Astrocyte of the hippocampus (primary cell): ENCODE results near the gene SPTLC2.
A peak's percentile ranks its signal among the peaks of the same experiment; 100 is the strongest.
"Not testable (repeated sequence)": the region's sequence is repeated elsewhere in the genome, so short reads cannot be mapped to it uniquely, and the experiment has no call there.

Source experiments
- DNase-seq: peaks from one replicate; pipeline ENCODE4 v3.0.0; 2011; ENCODE audit warnings: low read depth, low spot score

The SPTLC2 gene

DNA sequence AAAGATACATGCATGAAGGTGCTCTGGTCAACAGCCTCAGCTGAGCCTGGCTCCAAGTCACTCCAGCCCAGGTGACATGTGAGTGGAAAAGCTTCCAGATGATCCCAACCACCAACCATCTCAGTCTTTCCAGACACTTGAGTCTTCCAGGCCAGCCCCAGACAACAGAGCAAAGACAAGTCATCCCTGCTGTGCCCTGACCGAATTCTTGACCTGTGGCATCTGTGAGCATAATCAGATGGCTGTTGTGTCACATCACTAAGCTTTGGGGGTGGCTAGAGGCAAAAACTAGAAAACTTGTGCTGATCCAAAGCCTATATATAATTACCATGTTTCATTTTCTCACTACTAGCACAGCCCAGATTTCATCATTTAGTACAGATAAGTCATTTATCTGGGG lies 67.0 kb downstream of the SPTLC2 start:
- DNase-seq, result no peak

DNA sequence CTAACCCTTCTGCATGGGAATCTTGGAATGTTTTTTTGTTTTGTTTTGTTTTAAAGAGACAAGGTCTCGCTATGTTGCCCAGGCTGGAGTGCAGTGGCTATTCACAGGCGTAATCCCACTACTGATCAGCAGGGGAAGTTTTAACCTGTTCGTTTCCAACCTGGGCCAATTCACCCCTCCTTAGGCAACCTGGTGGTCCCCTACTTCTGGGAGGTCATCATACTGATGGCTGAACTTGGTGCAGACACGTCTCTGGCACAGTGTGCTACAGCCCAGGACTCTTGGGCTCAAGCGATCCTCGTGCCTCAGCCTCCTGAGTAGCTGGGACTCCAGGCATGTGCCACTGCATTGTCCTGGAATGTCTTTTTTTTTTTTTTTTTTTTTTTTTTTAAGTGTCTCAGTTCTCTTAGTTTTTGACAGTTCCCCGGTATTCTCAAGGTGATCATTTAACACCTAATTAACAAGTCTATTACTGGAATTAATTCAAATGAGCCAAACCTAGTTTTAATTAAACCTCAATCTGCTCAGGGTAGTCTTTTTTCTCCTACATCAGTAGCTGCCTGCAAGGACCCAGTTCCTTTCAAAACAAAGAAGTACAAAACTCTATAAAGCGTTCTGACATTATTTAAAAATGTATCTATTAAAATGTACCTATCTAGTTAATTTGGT lies 68.8 kb downstream of the SPTLC2 start:
- DNase-seq, result no peak

DNA sequence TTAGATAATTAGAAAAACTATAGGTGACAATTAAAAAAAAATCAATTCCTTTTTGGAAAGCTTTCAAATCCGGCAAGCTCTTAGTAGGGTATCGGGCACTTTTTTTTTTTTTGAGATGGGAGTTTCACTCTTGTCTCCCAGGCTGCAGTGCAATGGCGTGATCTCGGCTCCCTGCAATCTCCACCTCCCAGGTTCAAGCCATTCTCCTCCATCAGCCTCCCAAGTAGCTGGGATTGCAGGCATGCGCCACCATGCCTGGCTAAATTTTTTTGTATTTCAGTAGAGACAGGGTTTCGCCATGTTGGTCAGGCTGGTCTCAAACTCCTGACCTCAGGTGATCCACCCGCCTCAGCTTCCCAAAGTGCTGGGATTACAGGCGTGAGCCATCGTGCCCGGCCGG lies 71.3 kb downstream of the SPTLC2 start:
- not testable (repeated sequence) for DNase-seq

DNA sequence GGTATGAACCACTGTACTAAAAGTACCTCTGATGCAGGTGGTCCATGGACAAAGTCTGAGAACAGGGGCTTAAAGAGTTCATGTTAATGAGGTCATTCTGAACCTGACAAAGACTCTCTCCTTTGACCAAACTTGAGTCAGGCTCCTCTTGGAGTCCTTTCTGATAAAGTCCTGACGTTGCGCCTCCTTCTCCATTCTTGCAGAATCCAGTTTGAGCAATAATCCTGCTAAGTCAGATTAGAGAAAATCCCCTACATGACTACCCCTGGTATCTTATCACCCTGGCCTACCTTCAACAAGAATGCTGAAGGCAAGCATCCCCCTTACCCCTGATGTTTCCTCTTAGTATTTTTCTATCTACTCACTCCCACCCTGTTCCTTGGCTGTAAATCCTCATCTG lies 71.9 kb downstream of the SPTLC2 start:
- no peak for DNase-seq

DNA sequence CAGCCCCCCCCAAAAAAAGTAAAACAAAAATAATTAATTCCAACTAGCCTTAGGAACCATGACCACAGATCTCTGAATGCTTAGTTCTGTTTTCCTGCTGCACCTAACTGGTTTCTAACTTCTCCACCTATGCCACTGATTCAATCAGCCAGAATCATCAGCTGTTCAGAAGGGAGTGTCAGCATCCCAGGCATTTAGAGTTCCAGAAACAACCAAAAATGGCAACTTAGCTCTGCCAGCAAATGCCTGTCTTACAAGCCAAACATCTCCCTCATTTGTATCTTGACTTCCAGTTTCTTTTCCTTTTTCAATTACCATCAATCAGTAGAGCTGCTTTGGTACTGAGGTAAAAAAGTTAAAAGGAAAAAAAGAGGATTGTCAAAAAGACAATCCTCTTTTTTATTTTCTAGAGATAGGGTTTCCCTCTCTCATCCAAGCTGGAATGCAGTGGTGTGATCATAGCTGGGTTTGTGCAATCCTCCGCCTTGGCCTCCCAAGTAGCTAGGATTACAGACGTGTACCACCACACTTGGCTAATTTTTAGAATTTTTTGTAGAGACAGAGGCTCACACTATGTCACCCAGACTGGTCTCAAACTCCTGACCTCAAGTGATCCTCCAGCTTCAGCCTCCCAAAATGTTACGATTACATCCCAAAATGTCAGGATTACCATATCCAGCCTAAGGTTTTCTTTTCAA lies 72.7 kb downstream of the SPTLC2 start:
- DNase-seq, result peak; percentile 21

DNA sequence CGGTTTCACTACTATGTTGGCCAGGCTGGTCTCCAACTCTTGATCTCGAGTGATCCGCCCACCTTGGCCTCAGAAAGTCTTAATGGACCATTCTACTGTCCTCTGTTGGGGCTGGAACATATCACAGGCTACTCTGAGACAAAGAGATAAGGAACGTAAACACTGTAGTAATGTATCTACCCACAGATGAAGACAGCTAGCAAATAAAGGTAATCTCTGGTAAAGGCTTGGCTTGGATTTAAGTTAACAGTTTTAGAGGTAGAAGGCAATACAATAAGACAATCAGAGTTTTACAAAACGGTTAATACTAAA lies 73.2 kb downstream of the SPTLC2 start:
- DNase-seq, result peak; percentile 8

DNA sequence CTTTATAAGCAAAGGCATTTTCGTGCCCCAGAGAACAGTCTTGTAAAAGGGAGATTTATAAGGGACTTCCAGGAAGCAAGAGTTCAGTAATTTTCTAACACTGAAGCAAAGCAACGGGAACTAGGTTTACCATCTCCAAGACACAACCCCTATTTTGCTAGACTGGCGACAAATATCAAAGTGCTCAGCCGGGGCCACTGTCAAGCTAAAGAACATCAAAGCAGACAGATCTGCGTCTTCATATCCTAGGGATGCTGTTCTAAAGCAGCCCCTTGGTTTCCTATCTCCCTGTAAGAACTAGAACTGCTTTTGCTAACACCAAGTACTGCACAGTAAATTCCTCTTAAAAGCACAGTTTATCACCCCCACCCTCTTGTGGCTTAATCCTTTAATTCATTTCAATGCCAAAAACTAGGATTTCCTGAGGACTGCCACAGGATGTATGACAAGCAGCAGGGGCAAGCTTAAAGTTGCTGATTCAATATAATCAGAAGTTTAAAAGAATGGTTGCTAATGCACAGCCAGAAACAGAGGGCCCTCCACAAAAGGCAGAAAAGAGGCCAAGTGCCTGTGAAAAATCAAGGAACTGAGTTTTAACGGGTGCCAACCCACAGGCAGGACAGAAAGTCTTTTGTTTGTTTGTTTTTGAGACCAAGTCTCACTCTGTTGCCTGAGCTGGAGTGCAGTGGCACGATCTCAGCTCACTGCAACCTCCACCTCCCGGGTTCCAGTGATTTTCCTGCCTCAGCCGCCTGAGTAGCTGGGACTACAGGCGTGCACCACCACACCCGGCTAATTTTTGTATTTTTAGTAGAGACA lies 73.8 kb downstream of the SPTLC2 start:
- peak; percentile 67 for DNase-seq

DNA sequence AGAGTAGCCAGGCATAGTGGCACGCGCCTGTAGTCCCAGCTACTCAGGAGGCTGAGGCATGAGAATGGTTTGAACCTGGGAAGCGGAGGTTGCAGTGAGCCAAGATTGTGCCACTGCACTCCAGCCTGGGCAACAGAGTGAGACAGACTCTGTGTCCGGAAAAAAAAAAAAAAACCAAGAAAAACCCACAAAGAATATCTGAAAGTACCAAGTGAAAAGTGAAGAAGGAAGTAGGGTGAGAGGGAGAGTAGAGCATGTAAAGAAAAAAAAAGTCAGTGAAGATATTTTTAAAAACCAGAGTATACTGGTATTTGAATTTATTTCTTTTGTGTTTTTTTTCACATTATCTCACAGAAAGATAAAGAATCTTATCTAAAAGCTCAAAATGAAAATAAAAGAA lies 74.5 kb downstream of the SPTLC2 start:
- DNase-seq, result no peak

DNA sequence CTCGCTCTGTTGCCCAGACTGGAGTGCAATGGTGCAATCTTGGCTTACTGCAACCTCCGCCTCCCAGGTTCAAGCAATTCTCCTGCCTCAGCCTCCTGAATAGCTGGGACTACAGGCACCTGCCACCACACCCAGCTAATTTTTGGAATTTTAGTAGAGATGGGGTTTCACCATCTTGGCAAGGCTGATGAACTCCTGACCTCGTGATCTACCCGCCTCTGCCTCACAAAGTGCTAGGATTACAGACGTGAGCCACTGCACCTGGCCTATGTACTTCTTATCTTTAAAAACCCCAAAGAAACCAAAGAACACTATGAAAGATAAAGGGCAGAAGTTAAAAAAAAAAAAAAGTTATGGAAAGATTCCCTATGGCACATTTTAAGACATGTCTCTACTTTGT lies 79.5 kb downstream of the SPTLC2 start:
- not testable (repeated sequence) for DNase-seq

DNA sequence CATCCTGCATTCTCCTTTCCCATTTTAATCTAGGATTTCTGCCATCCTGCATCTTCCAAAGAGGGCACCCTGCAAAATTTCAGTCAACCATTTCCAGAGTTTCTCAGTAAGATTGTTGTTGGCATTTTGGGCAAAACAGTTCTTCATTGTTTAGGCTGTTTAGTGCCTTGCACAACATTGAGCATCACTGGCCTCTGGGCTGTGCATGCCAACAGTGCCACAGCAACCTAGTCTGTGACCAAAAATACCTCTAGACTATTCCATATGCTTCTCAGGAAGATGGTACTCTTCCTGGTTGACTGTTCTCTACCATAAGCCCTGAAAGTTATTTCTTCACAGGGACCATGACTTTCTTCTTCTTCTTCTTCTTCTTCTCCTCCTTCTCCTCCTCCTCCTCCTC lies 85.4 kb downstream of the SPTLC2 start:
- no peak for DNase-seq

DNA sequence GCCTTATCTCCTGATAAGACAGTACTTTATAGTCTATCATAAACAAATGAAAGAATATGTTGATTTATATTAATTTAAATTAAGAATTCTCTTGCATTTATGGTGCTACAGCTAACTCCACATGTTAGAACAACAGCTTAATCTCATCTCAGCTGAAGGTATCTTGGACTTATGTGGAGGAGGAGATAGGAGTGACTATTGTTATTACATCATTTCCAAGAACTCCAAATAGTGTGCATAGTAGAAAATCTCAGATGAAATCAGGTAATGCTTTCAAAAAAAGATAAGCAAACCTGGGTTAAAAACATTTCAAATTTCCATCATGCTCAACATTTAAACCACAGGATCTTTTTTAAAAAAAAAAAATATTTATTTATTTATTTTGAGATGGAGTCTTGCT lies 86.5 kb downstream of the SPTLC2 start:
- no peak for DNase-seq

DNA sequence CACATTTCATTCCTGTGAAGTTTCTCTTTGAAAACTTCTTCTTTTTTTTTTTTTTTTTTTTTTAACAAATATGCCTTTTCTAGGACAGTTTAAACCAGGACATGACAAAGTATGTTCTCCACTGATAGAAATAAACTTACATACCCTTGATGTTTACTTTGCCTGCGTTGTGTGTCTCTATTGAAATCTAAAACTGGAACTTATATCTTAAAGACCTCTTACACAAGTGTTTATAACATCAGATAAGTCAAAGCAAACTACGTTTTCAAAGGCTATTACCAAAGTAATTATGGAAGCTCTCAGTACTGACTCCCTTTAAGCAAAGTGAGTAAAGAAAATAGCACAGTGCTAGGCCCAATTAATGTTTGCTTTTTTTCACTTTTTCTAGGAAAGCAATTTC lies 87.2 kb downstream of the SPTLC2 start:
- no peak for DNase-seq

DNA sequence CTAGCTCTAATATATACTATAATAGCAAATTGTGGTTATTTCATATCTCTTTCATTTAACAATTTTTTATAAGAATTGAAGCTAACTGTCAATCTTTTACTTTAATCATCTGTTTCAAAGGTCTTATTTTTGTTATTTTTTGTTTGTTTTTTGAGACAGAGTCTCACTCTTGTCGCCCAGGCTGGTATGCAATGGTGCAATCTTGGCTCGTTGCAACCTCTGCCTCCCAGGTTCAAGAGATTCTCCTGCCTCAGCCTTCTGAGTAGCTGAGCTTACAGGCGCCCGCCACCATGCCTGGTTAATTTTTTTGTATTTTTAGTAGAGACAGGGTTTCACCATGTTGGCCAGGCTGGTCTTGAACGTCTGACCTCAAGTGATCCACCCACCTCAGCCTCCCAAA lies 87.7 kb downstream of the SPTLC2 start:
- DNase-seq, result not testable (repeated sequence)

DNA sequence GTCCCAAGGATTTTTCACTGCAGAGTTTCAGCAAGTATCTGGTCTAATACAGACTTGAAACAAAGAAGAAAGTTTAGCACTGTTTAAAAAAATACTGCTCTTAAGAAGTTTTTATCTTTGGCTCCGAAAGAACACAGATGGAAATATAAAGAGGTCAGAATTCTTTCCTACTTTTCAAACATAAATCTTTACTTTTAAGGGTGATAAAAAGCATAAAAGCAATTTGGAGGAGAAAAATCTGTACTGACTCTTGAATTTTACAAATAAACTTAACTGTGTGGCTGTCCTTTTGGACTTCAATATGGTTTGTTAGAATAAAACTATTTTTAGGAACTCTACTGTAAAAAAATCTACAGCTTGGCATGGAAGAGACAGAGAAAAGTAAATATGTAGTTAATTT lies 90.2 kb downstream of the SPTLC2 start:
- no peak for DNase-seq

DNA sequence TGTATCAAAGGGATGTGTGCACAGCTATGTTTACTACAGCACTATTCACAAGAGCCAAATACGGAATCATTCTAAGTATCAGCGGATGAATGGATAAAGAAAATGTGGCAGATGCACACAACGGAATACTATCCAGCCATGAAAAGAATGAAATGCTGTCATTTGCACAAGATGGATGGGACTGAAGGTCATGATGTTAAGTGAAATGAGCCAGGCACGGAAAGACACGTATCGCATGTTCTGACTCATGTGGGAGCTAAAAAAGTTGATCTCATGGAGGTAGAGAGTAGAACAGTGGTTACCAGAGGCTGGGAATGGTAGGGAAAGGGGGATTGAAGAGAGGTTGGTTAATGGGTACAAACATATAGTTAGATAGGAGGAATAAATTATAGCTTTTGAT lies 91.9 kb downstream of the SPTLC2 start:
- DNase-seq, result no peak

DNA sequence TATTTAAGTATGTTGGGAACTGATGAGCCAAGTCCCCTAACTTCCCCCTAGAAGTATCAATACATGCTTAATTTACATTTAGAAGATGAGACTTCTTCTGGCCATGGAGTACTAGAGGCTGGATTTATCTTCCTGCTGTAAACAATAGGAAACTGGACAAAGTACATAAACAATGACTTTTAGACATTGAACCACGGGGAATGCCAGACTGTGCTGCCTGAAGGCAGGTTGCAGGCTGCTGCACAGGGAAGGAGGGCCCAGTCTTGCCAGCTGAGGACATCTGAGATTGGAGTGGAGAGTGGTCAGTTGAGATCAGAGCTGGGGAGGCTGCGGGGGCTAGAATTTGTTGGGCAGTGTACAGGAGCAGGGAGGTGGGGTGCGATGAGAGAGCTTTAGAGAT lies 93.3 kb downstream of the SPTLC2 start:
- DNase-seq, result no peak

DNA sequence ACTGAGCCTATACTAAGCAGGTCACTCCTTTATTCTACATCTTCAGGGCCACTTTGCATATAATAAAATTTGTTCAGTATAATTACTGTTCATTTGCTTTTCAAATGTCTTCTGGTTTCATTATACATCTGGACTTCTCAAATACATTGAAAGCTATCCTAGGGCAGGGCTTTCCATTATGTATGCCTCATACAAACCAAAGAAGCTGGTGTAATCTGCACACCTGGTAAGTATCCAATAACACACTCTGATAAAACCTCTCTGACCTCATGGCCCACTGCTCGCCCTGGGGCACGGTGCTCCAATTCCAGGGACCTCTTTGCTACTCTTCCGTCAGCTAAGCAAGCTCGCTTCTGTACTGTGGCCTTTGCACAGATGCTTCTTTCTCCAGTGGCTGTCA lies 95.9 kb downstream of the SPTLC2 start:
- no peak for DNase-seq

DNA sequence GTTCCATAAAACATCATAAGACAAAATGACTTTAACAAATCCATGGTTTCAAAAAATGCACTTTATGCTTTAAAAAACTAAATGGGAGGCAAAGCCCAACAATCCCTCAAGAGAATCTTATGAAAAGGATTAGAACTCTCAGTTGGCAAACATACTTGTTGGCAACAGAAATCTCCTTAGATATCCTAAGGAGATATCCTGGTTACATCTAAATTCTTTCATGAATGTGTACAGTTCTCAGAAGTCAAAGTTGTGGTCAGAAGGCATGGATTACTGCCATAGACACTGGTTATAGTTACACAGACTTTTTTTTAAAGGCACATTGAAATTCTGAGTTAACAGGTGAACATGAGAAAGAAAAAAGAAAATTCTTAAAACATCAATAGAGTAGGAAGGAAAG lies 100.3 kb downstream of the SPTLC2 start:
- DNase-seq, result peak; percentile 45

DNA sequence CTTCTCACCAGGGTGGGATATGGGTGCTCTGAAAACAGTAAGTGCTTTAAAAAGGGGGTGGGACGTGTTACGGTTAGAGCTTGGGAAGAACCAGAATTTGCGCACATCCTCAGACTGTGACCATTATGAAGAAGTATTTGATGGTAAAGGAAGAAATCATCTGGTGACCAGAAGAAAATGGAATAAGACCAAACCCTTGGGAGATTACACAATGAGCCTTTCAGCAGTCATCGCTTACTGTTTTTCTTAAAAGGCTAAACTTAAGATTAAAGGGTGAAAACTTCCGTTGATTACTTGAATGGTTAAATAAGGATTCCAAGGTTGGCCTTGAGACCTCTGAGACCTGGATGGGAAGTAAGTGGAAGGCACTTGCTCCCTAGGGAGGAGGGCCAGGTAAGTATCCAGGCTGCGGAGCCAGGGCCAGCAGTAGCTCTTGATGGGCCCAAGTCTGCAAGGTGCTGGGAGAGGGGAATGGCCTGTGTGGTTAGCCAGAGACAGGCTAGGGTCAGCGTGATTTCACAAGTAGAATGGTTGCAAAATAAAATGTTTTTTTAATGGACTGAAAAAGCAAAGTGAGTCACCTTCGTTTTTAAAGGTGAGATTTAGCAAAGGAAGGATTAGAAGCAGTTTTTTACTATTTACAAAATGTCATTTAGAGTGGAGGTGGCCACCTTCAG lies 104.8 kb downstream of the SPTLC2 start:
- DNase-seq, result no peak

DNA sequence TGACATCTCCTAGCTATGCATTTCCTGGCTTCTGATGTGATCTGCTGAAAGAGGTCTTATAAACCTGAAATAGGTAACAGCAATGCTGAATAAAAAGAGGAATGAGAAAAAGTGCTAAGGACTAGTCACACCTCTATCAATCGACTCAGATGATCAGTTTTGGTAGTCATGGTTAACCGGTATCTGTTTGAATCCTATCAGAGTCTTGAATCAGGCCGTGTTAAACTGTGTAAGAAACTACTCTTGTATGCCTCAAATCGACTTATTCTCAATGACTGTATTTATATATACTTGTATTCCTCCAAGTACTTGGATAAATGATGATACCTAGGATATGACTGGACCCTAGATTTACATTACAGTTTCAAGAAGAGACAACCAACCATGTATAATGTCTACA lies 107.1 kb downstream of the SPTLC2 start:
- no peak for DNase-seq

DNA sequence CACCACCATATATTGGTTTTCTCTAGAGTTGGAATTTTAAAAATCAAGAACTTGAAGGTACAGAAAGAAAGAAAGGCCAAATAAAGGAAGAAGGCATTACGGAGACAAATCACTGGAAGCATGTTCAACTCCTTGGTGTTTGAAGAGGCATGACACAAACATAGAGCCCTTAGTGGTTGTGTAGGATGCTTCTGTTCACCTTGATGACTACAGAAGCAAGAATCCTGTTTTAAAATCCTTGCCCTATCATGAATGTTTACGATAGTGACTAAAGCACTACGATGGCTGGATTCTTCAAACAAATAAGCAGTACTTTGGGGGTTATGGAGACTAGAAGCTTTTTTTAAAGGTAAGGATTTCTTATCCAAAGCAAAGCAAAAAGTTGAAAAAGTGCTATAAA lies 107.6 kb downstream of the SPTLC2 start:
- no peak for DNase-seq

DNA sequence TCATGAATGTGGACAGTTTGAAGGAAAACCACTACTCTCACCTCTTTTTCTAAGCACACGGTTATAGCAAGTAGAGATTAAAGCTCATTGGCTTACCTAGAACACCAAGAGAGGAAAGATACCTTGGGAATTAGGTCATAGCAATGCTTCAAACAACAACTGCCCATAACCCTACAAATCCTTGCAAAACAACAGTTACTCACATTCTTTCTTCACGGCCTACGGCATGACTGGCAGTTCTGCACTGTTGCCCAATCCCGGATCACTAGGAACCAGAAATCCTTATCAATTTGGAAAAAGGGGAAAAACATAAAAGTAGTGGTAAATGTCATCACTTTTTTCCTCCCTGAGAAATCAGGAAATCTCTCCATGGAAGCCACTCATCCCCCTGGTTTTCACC lies 108.2 kb downstream of the SPTLC2 start:
- DNase-seq, result peak; percentile 81
